GM18505 (cell line): Measurements from ENCODE around the gene ZNF735.
"Not testable (repeated sequence)": the region's sequence is repeated elsewhere in the genome, so short reads cannot be mapped to it uniquely, and the experiment has no call there.

Source experiments
- ATAC-seq: cut with Tn5 transposase; IDR thresholded peaks from one replicate; pipeline ENCODE4 v1.9.1; 2021; ENCODE audit not compliant: unreplicated experiment
- POLR2A ChIP-seq: IDR thresholded peaks from 4 replicates; pipeline ENCODE4 v1.6.1; 2011; ENCODE audit warnings: borderline replicate concordance; ENCODE audit not compliant: insufficient read depth, insufficient read length; ENCODE audit errors: extremely low read depth

The ZNF735 gene

GRCh38 chr7:64223366-64223765 lies 16.4 kb downstream of the ZNF735 start:
- no peak for TF ChIP-seq POLR2A
- no peak for ATAC-seq

- not testable (repeated sequence) for ATAC-seq
These were observed 21.2 kb downstream of the ZNF735 start, which contains the start of gene ZNF679 for GRCh38 chr7:64228174-64228573. TSS of gene ZNF679 (plus strand) at chr7:64228474. CDS start at chr7:64249118, 20,644 bp downstream.

GRCh38 chr7:64266341-64266919 lies 59.4 kb downstream of the ZNF735 start:
- TF ChIP-seq POLR2A, result no peak
- ATAC-seq, result no peak
